HG02884 (cell line): ENCODE data around the gene TRIM62.

Experiments used
- ATAC-seq: cut with Tn5 transposase; IDR thresholded peaks from one replicate; pipeline ENCODE4 v1.9.1; 2021; ENCODE audit warnings: mild to moderate bottlenecking, moderate library complexity; ENCODE audit not compliant: unreplicated experiment

Gene TRIM62

GRCh38 chr1:33162141-33162540 is 19.7 kb downstream of the TRIM62 start:
- no peak for ATAC-seq

- ATAC-seq = no peak
These were observed 20.7 kb downstream of the TRIM62 start for GRCh38 chr1:33161061-33161681.

DNA sequence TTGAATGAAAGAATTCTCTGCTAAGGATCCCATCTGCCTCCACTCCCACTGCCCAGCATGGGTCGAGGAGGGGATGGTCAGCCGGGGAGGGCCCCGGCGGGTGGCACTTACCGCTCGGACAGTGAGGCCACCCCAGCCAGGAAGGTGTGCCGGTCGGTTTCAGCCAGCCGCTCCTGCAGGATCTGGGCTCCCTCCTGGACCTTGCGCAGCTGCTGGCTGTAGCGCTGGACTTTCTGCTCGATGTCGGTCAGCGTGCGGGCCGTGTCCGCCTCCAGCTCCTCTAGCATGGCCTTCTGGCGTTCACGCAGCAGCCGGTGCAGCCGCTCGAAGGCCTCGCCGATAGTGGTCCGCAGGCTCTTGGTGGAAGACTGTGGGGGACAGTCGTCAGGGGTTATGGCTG is 22.3 kb downstream of the TRIM62 start:
- ATAC-seq = no peak

GRCh38 chr1:33158366-33158765 is 23.5 kb downstream of the TRIM62 start:
- ATAC-seq = no peak

GRCh38 chr1:33157131-33157530 is 24.7 kb downstream of the TRIM62 start:
- ATAC-seq = no peak

DNA sequence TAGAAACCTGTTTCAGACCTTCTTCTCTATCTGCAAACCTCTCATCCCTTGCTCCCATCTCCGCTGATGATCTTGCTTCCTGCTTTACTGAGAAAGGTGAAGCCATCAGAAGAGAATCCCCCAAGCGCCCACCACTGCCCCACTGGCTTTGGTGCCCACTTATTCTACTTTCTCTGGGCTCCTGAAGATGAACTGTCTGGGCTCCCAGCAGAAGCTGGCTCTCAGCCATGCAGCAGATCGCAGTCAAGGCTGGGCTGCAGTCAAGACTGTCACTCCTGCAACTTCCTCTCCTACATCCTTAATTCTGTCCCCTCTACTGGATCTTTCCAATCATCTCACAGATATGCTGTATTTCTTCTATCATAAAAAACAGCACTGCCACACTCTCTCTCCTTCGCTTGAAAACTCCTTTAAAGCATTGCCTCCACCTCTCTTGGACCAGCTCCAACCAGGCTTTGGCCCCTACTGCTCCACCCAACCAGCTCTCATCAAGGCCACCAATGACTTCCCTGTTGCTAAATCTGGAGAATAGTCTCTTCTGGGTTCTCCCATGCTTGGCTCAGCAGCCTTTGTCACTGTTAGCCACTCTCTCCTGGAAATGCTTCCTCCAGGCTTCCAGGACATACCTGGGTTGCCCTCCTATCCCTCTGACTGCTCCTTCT is 25.8 kb downstream of the TRIM62 start:
- ATAC-seq = no peak

DNA sequence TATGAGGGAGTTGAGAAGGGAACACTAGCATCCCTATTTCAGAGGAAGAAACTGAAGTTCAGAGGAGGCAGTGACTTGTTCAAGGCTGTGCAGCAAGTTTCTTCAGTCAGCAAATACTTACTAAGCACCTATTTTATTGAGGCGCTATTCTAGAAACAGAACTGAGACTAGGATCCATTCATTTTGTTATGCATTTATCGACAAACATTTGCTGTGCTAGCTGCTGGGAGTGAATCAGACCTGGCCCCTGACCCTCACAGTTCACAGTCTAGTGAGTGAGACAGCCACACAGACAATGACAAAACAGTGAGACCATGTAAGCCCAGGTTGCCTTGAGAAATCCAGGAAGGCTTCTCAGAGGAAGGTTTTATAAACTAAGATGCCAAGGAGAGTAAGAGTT is 28.2 kb downstream of the TRIM62 start:
- ATAC-seq = no peak

DNA sequence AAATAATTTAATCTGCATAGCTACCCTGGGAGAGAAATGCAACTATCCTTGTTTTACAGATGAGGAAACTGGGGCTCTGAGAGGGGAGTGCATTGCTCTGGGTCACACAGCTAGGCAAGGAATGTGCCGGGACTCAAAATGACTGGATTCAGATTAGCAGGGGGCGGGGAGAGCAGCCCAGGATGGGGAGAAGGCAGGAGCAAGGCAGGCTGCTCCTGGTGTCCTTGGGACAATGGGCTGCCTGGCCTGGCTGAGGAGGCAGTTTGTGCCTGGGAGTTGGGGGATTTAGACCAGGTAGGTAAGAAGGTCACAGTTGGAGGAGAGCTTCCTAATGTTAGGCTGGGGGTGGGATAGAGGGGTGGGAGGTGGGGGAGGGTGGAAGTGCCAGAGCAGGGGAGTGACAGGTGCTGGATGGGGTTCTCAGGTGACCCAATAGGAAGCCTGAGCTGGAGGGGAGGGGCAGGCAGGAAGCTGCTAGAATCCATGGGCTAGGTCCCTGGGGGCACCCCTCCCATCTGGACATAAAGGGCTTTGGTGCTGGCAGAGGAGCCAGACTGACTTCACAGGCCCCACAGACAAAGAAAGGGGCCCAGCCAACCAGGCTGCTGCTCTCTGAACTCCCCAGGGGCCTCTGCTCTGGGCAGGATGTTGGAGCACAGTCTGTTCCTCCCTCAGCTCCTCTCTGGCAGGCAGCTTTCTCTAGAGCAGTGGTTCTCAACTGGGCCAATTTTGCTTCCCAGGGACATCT is 29.0 kb downstream of the TRIM62 start:
- no peak for ATAC-seq

- no peak for ATAC-seq
These were observed 30.7 kb downstream of the TRIM62 start for GRCh38 chr1:33151116-33151515.

GRCh38 chr1:33150522-33150921 is 31.3 kb downstream of the TRIM62 start:
- ATAC-seq = no peak

GRCh38 chr1:33149453-33150190 is 32.2 kb downstream of the TRIM62 start:
- no peak for ATAC-seq

- ATAC-seq = no peak
These were observed 33.2 kb downstream of the TRIM62 start for GRCh38 chr1:33148615-33149014.

DNA sequence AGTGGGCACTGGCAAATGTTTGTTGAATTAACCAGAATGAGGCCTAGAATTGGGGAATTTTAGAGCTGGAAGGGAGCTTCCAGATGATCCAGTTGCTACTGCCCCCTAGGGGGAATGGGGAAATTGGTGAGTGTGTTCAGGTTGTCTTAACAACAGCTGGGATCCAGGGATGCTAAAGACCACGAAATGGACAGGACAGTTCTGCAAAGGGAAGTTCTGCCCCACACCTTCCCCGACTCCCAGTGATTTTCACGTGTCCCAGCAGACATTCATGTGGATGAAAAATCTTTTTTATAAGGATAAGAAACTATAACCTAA is 33.9 kb downstream of the TRIM62 start:
- ATAC-seq = no peak

- no peak for ATAC-seq
These were observed 34.4 kb downstream of the TRIM62 start for GRCh38 chr1:33147275-33147996.

GRCh38 chr1:33146003-33146402 is 35.8 kb downstream of the TRIM62 start:
- no peak for ATAC-seq

- ATAC-seq = no peak
These were observed 38.1 kb downstream of the TRIM62 start for GRCh38 chr1:33143698-33144097.

GRCh38 chr1:33143176-33143575 is 38.7 kb downstream of the TRIM62 start:
- no peak for ATAC-seq

DNA sequence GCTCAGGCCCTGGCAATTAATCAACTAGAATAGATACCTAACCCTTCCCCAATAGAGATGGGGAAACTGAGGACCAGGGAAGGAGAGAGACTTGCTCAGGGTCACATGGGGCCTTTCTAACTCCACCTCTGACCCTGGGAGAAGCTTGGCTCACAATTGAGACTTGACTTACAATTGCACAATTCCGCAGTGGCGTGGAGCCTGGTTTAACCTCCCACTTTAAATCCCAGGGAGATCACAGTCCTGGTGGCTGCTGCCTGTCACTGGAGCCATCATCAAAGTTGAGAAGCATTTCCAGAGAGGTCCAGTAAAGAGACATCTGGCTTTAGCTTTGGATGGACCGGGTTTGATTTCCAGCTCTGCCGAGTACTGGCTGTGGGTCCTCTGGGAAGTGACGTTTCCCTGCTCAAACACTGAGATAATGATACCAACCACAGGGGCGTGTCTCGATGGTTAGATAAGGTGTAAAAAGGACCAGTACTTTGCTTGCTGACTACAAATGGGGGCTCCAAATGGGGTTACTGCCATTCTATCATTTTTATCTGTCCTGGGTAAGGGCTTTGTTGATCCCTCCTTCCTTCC is 39.3 kb downstream of the TRIM62 start:
- ATAC-seq = no peak

DNA sequence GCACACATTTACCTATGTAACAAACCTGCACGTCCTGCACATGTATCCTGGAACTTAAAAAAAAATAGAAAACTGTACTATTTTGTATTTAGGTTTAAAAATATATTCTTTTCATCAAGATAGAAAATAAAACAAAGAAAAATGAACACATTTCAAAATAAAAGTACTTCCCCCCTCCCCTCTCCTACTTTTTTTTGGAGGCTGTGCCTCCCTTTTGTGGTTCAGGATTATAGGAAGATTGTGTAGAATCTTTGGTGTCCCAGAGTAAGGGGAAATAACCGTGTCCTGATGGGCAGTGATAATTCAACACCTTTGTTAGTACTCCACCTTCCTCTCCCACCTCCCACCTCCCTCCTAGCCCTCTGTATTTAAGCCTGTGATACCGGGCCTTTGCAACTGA is 40.1 kb downstream of the TRIM62 start:
- ATAC-seq = no peak

DNA sequence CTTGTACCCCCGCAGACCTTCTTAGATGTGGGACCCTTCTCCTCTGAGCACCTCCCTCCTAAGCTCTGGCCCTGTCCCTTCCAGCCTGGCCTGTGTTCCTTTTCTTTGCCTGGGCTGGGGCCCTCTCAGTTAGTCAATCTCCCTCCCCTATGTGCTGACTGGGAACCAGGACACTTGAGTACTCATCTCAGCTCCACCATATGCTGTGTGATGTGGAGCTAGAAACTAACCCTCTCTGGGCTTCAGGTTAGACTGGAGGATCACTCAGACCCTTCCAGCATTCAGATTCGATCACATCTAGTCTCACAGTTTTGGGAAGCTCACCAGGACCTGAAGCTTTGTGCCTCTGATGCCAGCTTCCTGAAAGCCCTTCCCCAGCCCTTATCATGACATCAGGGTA is 40.6 kb downstream of the TRIM62 start:
- no peak for ATAC-seq
